Epithelial cell of esophagus (primary cell): ENCODE measurements around the gene ACTR3.
A peak's percentile ranks its signal among the peaks of the same experiment; 100 is the strongest.

Experiments
- DNase-seq: peaks from one replicate; pipeline ENCODE4 v3.0.0; 2010; ENCODE audit warnings: low read depth
- H3K4me3 ChIP-seq: 2 replicates; pipeline ENCODE4 v1.5.1; 2011; ENCODE audit warnings: mild to moderate bottlenecking, low read length, control low read depth
- CTCF ChIP-seq: IDR thresholded peaks from 2 replicates; pipeline ENCODE4 v1.5.1; 2011; ENCODE audit warnings: low read depth, mild to moderate bottlenecking, low read length, control low read depth, inconsistent platforms; ENCODE audit not compliant: insufficient read depth; ENCODE audit errors: missing control alignments

The ACTR3 gene

GRCh38 chr2:113848758-113849415, 41.0 kb upstream of the ACTR3 start:
- H3K4me3 ChIP-seq: no peak overlapping the region
- TF ChIP-seq CTCF: no peak
- peak; percentile 97 for DNase-seq

- peak; percentile 52 for DNase-seq
- no peak for TF ChIP-seq CTCF
- no peak overlapping the region for H3K4me3 ChIP-seq
Observed at GRCh38 chr2:113850687-113851086, 39.2 kb upstream of the ACTR3 start.

- peak; percentile 32 for DNase-seq
- no peak for TF ChIP-seq CTCF
Observed at GRCh38 chr2:113851640-113852039, 38.2 kb upstream of the ACTR3 start.

GRCh38 chr2:113854208-113854607, 35.7 kb upstream of the ACTR3 start:
- TF ChIP-seq CTCF: no peak
- DNase-seq: no peak
- H3K4me3 ChIP-seq: no peak overlapping the region

More at GRCh38 chr2:113851640-113852039, 38.2 kb upstream of the ACTR3 start:
- H3K4me3 ChIP-seq: no peak overlapping the region

- no peak overlapping the region for H3K4me3 ChIP-seq
- no peak for DNase-seq
- no peak for TF ChIP-seq CTCF
Observed at GRCh38 chr2:113854970-113855740, 34.7 kb upstream of the ACTR3 start.

GRCh38 chr2:113857464-113857863, 32.4 kb upstream of the ACTR3 start:
- H3K4me3 ChIP-seq: no peak overlapping the region
- no peak for DNase-seq
- no peak for TF ChIP-seq CTCF

GRCh38 chr2:113858764-113859163, 31.1 kb upstream of the ACTR3 start:
- no peak for TF ChIP-seq CTCF
- H3K4me3 ChIP-seq: no peak overlapping the region
- peak; percentile 94 for DNase-seq
